ENCODE data around the gene STOX2.

- TF ChIP-seq POLR2A (IDR thresholded peaks at IDR 0.05) (no peak), CTCF (IDR thresholded peaks at IDR 0.05) (no peak), EP300 (IDR thresholded peaks at IDR 0.05) (no peak)
Observed at GRCh38 chr4:183999435-183999834, 94.3 kb downstream of the STOX2 start.
